ENCODE data around the gene KCNJ6. TPM values are rescaled to one million over a fixed set of nuclear protein-coding genes. Genes with fewer than 3 reads are reported as not detected.

Gene KCNJ6
- total RNA-seq, 2 experiments from 2014 or later: not detected

DNA sequence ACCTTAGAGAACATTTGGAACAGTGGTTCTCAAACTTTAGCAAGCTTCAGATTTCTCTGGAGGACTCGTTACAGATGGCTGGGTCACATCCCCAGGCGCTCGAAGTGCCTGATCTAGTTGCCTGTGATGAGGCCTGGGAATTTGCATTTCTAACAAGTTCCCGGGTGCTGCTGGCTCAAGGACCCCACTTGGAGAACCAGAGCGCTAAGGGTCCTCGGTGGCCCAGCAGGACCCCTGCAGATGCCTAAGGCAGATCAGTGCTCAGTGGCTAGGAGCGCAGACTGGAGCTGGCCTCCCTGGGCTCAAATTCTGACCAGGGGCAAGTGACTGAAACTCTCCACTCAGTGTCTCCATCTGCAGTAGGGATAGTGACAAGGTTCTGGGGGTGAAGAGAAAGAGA is 341.5 kb downstream of the KCNJ6 start:
- peaks cover 18% of the 10 kb centered on the region for H3K27me3 Mint-ChIP-seq
- no peak overlapping the region for H3K4me3 Mint-ChIP-seq
- CTCF ChIA-PET: interaction anchor here (2.0 kb wide), 1 partner anchor 11 kb away, joined by 7 read pairs; no protein-coding TSS in a partner anchor

GRCh38 chr21:37574316-37574715 is 341.9 kb downstream of the KCNJ6 start:
- DNase-seq (no peak), ATAC-seq (no peak)
- CTCF ChIA-PET: interaction anchor here (2.0 kb wide), 1 partner anchor 11 kb away, joined by 7 read pairs; no protein-coding TSS in a partner anchor
- Mint-ChIP-seq H3K4me3 (no peak overlapping the region), H3K27me3 (peaks cover 16% of the 10 kb centered on the region), H3K4me1 (no peaks in the 10 kb centered on the region), H3K9me3 (ENCODE audit: low read depth) (peaks cover 7% of the 10 kb centered on the region), H3K27ac (no peak overlapping the region), H3K36me3 (peaks cover under 1% of the 10 kb centered on the region)

More for the DNA sequence above, 341.5 kb downstream of the KCNJ6 start:
- Mint-ChIP-seq H3K9me3 (ENCODE audit: low read depth) (peaks cover 9% of the 10 kb centered on the region), H3K27ac (no peak overlapping the region), H3K36me3 (peaks cover 3% of the 10 kb centered on the region), H3K4me1 (no peaks in the 10 kb centered on the region)
- DNase-seq (no peak), ATAC-seq (no peak)

GRCh38 chr21:37571442-37571841 is 344.8 kb downstream of the KCNJ6 start:
- no peaks in the 10 kb centered on the region for H3K4me1 Mint-ChIP-seq
- CTCF ChIA-PET: interaction anchor here (0.7 to 2.3 kb wide), 2 partner anchors 8 to 324 kb away, joined by 3 to 9 read pairs; no protein-coding TSS in a partner anchor
- no peaks in the 10 kb centered on the region for H3K36me3 Mint-ChIP-seq
- no peak overlapping the region for H3K4me3 Mint-ChIP-seq
- no peak for DNase-seq
- H3K27ac Mint-ChIP-seq: no peak overlapping the region
- no peaks in the 10 kb centered on the region for H3K9me3 Mint-ChIP-seq (ENCODE audit: low read depth)
- peaks cover 16% of the 10 kb centered on the region for H3K27me3 Mint-ChIP-seq
- no peak for ATAC-seq

DNA sequence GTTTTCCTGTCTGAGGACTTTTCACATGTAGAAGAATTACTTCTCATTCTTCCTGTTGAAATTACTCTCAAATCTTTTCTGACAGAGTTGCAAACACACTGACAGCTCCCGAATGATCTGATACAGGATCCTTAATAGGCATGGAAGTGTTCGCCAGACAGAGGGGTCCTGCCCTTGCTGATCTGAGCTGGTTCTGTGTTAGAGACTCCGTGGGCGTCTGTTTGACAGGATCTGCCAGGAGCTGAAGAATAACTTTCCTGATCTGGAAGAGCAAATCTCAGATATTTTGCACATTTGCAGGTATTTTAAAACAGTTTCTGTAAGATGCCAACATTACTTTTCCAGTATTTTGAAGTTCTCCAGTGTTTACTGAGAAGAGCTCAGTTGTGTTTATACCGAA is 347.3 kb downstream of the KCNJ6 start:
- ATAC-seq (no peak), DNase-seq (no peak)
- CTCF ChIA-PET: no interaction called here
- H3K4me1 Mint-ChIP-seq: peaks cover 13% of the 10 kb centered on the region
- no peak overlapping the region for H3K4me3 Mint-ChIP-seq
- no peak overlapping the region for H3K27ac Mint-ChIP-seq
- no peaks in the 10 kb centered on the region for H3K9me3 Mint-ChIP-seq (ENCODE audit: low read depth)
- no peaks in the 10 kb centered on the region for H3K36me3 Mint-ChIP-seq
- peaks cover 16% of the 10 kb centered on the region for H3K27me3 Mint-ChIP-seq

DNA sequence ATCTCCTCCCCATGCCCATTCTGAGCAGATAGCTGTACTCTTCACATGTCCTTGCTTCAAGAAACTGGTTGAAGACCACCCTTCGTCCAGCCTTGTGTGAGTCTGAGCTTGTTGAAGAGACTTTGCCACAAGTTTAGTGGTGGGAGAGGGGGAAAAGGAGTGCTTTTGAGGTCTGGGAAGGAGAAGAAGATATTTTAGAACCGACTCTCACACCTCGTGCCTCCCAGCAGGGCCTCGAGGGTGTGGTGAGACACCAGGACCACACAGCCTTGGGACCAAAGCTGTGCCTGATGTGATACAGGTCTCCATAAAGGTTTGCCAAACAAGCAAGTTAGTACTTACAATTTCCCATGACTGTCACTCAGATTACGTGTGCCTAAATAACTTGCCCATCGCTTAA is 347.8 kb downstream of the KCNJ6 start:
- Mint-ChIP-seq H3K36me3 (no peaks in the 10 kb centered on the region), H3K4me1 (peaks cover 13% of the 10 kb centered on the region), H3K9me3 (ENCODE audit: low read depth) (no peaks in the 10 kb centered on the region), H3K27me3 (peaks cover 16% of the 10 kb centered on the region), H3K27ac (no peak overlapping the region), H3K4me3 (no peak overlapping the region)
- DNase-seq (no peak), ATAC-seq (no peak)
- CTCF ChIA-PET: no interaction called here

- no peak for DNase-seq
- Mint-ChIP-seq H3K9me3 (ENCODE audit: low read depth) (no peaks in the 10 kb centered on the region), H3K4me1 (peaks cover 22% of the 10 kb centered on the region), H3K27ac (no peak overlapping the region), H3K27me3 (peaks cover 14% of the 10 kb centered on the region), H3K36me3 (no peaks in the 10 kb centered on the region), H3K4me3 (no peak overlapping the region)
- CTCF ChIA-PET: no interaction called here
- ATAC-seq: no peak
Measured at GRCh38 chr21:37566790-37567615, 349.3 kb downstream of the KCNJ6 start.

DNA sequence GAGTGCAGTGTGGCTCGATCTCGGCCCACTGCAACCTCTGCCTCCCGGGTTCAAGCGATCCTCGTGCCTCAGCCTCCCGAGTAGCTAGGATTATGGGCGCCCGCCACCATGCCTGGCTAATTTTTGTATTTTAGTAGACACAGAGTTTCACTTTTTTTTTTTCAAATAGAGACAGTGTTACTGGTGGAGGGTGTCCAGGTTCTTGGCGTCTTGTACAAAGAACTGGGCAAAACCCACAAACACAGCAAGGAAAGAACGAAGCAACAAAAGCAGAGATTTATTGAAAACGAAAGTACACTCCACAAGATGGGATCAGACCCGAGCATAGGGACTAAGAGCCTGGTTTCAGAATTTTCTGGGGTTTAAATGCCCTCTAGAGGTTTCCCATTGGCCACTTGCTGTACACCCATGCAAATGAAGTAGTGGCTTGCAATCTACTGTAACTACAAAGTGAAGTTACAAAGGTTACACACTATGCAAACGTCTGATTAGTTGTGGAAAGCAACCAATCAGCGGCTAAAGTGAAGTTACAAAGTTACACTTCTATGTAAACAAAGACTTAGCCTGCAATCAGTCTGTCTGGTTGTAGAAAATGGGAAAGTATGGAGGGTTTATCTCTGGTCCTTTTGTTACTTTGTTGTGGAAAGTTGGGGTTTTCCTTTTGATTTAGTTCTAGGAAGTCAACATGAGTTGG is 350.6 kb downstream of the KCNJ6 start:
- DNase-seq (peak; percentile 23), ATAC-seq (no peak)
- Mint-ChIP-seq H3K27me3 (peaks cover 8% of the 10 kb centered on the region), H3K36me3 (no peaks in the 10 kb centered on the region), H3K4me1 (peaks cover 22% of the 10 kb centered on the region), H3K9me3 (ENCODE audit: low read depth) (no peaks in the 10 kb centered on the region), H3K4me3 (no peak overlapping the region), H3K27ac (no peak overlapping the region)
- CTCF ChIA-PET: interaction anchor here (0.9 to 3.1 kb wide), 3 partner anchors 11 to 102 kb away, joined by 3 to 14 read pairs (median 12); no protein-coding TSS in a partner anchor

- H3K4me1 Mint-ChIP-seq: peaks cover 22% of the 10 kb centered on the region
- no peak for DNase-seq
- CTCF ChIA-PET: interaction anchor here (0.8 to 3.1 kb wide), 11 partner anchors 10 to 341 kb away, joined by 3 to 14 read pairs (median 4); no protein-coding TSS in a partner anchor
- H3K36me3 Mint-ChIP-seq: no peaks in the 10 kb centered on the region
- no peaks in the 10 kb centered on the region for H3K9me3 Mint-ChIP-seq (ENCODE audit: low read depth)
- H3K27me3 Mint-ChIP-seq: peaks cover 3% of the 10 kb centered on the region
- ATAC-seq: no peak
- peak overlapping the region; percentile 99 for H3K27ac Mint-ChIP-seq
- H3K4me3 Mint-ChIP-seq: peak overlapping the region; percentile 87
Measured at GRCh38 chr21:37564924-37565529, 351.2 kb downstream of the KCNJ6 start.

GRCh38 chr21:37564341-37564923 is 351.8 kb downstream of the KCNJ6 start:
- Mint-ChIP-seq H3K36me3 (no peaks in the 10 kb centered on the region), H3K4me1 (peaks cover 22% of the 10 kb centered on the region), H3K4me3 (peak overlapping the region; percentile 87), H3K9me3 (ENCODE audit: low read depth) (no peaks in the 10 kb centered on the region), H3K27ac (peak overlapping the region; percentile 99), H3K27me3 (peaks cover 2% of the 10 kb centered on the region)
- CTCF ChIA-PET: interaction anchor here (0.7 to 3.1 kb wide), 25 partner anchors 8 to 407 kb away, joined by 3 to 14 read pairs (median 4); partner anchors contain the start of gene VPS26C
- DNase-seq (peak; percentile 93), ATAC-seq (peak; percentile 79)

- peak overlapping the region; percentile 99 for H3K27ac Mint-ChIP-seq
- no peaks in the 10 kb centered on the region for H3K27me3 Mint-ChIP-seq
- no peaks in the 10 kb centered on the region for H3K36me3 Mint-ChIP-seq
- H3K4me1 Mint-ChIP-seq: peaks cover 22% of the 10 kb centered on the region
- CTCF ChIA-PET: interaction anchor here (0.7 to 3.1 kb wide), 28 partner anchors 9 to 823 kb away, joined by 3 to 14 read pairs (median 4); partner anchors contain the start of genes HLCS and VPS26C
- peak overlapping the region; percentile 87 for H3K4me3 Mint-ChIP-seq
- no peaks in the 10 kb centered on the region for H3K9me3 Mint-ChIP-seq (ENCODE audit: low read depth)
- DNase-seq (peak; percentile 95), ATAC-seq (peak; percentile 87)
Measured at GRCh38 chr21:37563641-37564340, 352.5 kb downstream of the KCNJ6 start.

GRCh38 chr21:37562920-37563640 is 353.2 kb downstream of the KCNJ6 start:
- no peaks in the 10 kb centered on the region for H3K9me3 Mint-ChIP-seq (ENCODE audit: low read depth)
- DNase-seq: peak; percentile 52
- CTCF ChIA-PET: interaction anchor here (0.7 to 3.1 kb wide), 24 partner anchors 8 to 823 kb away, joined by 3 to 14 read pairs (median 4); partner anchors contain the start of genes HLCS and VPS26C
- no peaks in the 10 kb centered on the region for H3K36me3 Mint-ChIP-seq
- H3K4me1 Mint-ChIP-seq: peaks cover 22% of the 10 kb centered on the region
- peak overlapping the region; percentile 87 for H3K4me3 Mint-ChIP-seq
- no peaks in the 10 kb centered on the region for H3K27me3 Mint-ChIP-seq
- ATAC-seq: peak; percentile 3
- H3K27ac Mint-ChIP-seq: peak overlapping the region; percentile 99

Data from activated CD8-positive, alpha-beta memory T cell treated with anti-CD3 and anti-CD28 coated beads, Interleukin-2, amount 10 ng/mL, durations not matched to agents 7 days and 5 days (primary cell).